ENCODE measurements around the gene IMPACT.

IMPACT gene

DNA sequence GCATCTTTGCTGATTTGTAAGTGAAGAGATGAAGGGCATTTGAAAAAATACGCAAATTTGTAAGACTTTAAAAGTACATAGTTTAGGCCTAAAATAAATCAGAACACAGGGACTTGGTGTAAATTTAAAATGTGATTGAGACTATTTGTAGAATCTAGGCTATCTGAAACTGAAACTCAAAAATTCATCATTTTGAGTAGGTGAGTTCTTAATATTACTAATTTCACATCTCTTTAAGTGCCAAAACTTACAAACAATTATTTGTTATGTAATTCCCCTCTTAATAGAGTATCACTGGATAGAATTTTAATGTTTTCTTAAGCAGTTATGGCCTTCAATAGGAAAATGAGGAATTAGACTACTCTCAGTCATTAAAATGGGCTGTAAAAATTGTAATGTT lies 20.0 kb downstream of the IMPACT start:
- no peak for DNase-seq
- H3K27ac ChIP-seq, result no peak overlapping the region
- in situ Hi-C loops (cut with HindIII; ENCODE audit: low pct_ligation_motif_present, low sequenced_read_pairs), result no loop called here
- peaks cover 41% of the 10 kb centered on the region for H3K36me3 ChIP-seq (replicated peaks)
- no peak overlapping the region for H3K4me3 ChIP-seq (ENCODE audit: low read depth, low read length)
- H3K27me3 ChIP-seq (replicated peaks), result no peaks in the 10 kb centered on the region
- TF ChIP-seq CTCF (IDR thresholded peaks at IDR 0.05; ENCODE audit: low read depth, low read length, missing control alignments), result no peak

DNA sequence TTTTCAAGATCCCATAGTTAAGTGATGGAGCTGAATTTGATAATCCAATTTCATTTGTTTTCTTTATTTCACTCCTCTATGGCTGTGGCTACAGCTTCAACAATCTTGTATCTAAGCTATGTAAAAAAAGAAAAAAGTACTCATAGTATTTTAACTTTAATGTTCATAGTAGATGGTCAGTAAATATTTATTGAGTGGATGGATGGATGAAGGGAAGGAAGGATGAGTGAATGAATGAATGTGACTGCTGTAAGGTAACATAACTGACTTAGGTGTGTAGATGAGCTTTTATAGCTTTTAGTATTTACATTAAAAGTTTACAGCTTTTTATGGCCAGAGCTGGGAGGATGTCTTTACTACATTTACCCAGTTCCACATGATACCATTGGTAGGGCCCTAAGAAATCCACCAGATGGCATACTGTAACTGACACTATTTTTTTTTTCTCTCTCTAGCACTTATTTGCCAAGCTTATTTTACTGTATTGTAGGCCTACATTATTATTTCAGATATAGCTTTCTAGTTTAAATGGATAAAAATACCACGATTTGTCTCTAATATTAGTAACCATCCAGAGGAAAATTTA lies 20.6 kb downstream of the IMPACT start:
- DNase-seq, result no peak
- no peaks in the 10 kb centered on the region for H3K27me3 ChIP-seq (replicated peaks)
- TF ChIP-seq CTCF (IDR thresholded peaks at IDR 0.05; ENCODE audit: low read depth, low read length, missing control alignments), result peak; percentile 32
- peaks cover 43% of the 10 kb centered on the region for H3K36me3 ChIP-seq (replicated peaks)
- no peak overlapping the region for H3K4me3 ChIP-seq (ENCODE audit: low read depth, low read length)
- H3K27ac ChIP-seq, result no peak overlapping the region
- in situ Hi-C loops (cut with HindIII; ENCODE audit: low pct_ligation_motif_present, low sequenced_read_pairs), result no loop called here

- in situ Hi-C loops (cut with HindIII; ENCODE audit: low pct_ligation_motif_present, low sequenced_read_pairs), result no loop called here
- H3K36me3 ChIP-seq (replicated peaks), result peaks cover 43% of the 10 kb centered on the region
- no peaks in the 10 kb centered on the region for H3K27me3 ChIP-seq (replicated peaks)
- TF ChIP-seq CTCF (IDR thresholded peaks at IDR 0.05; ENCODE audit: low read depth, low read length, missing control alignments), result no peak
- DNase-seq, result no peak
- no peak overlapping the region for H3K4me3 ChIP-seq (ENCODE audit: low read depth, low read length)
- H3K27ac ChIP-seq, result no peak overlapping the region
These were observed 21.5 kb downstream of the IMPACT start for GRCh38 chr18:24447961-24448360.

- TF ChIP-seq CTCF (IDR thresholded peaks at IDR 0.05; ENCODE audit: low read depth, low read length, missing control alignments), result no peak
- H3K27me3 ChIP-seq (replicated peaks), result no peaks in the 10 kb centered on the region
- H3K4me3 ChIP-seq (ENCODE audit: low read depth, low read length), result no peak overlapping the region
- in situ Hi-C loops (cut with HindIII; ENCODE audit: low pct_ligation_motif_present, low sequenced_read_pairs), result no loop called here
- H3K36me3 ChIP-seq (replicated peaks), result peaks cover 1% of the 10 kb centered on the region
- no peak overlapping the region for H3K27ac ChIP-seq
- DNase-seq, result no peak
These were observed 30.1 kb downstream of the IMPACT start for GRCh38 chr18:24456549-24456948.

- Histone ChIP-seq H3K36me3 (replicated peaks) (no peaks in the 10 kb centered on the region), H3K27me3 (replicated peaks) (no peaks in the 10 kb centered on the region), H3K4me3 (ENCODE audit: low read depth, low read length) (no peak overlapping the region), H3K27ac (no peak overlapping the region)
- in situ Hi-C loops (cut with HindIII; ENCODE audit: low pct_ligation_motif_present, low sequenced_read_pairs), result no loop called here
- TF ChIP-seq CTCF (IDR thresholded peaks at IDR 0.05; ENCODE audit: low read depth, low read length, missing control alignments), result no peak
- no peak for DNase-seq
These were observed 33.3 kb downstream of the IMPACT start for GRCh38 chr18:24459772-24460171.

- no peak for TF ChIP-seq CTCF (IDR thresholded peaks at IDR 0.05; ENCODE audit: low read depth, low read length, missing control alignments)
- DNase-seq, result no peak
- H3K27me3 ChIP-seq (replicated peaks), result no peaks in the 10 kb centered on the region
- H3K4me3 ChIP-seq (ENCODE audit: low read depth, low read length), result no peak within 1 kb of the TSS
- H3K27ac ChIP-seq, result no peak within 1 kb of the TSS
- no peaks in the 10 kb centered on the region for H3K36me3 ChIP-seq (replicated peaks)
- in situ Hi-C loops (cut with HindIII; ENCODE audit: low pct_ligation_motif_present, low sequenced_read_pairs), result no loop called here
These were observed 33.9 kb downstream of the IMPACT start, which contains the start of gene HRH4 for GRCh38 chr18:24460388-24460787. Gene HRH4, plus strand, starts transcription at chr18:24460637. Its CDS starts 92 bp downstream, at chr18:24460729.

Measured in brain microvascular endothelial cell (primary cell).